Left ventricle myocardium inferior (tissue), 1 donor: Measurements from ENCODE around the gene CPB2. TPM values are rescaled to one million over a fixed set of nuclear protein-coding genes. Genes with fewer than 3 reads are reported as not detected.

ENCODE experiments used
- DNase-seq: peaks from one replicate; pipeline ENCODE4 v3.0.0-alpha.2; 2020
- H3K27ac ChIP-seq: fragments of 200-600 bp; replicated peaks from 2 replicates; pipeline ENCODE4 v1.8.0; 2021
- H3K27me3 ChIP-seq: fragments of 200-600 bp; 2 replicates; pipeline ENCODE4 v1.8.0; 2021; ENCODE audit warnings: low read depth
- H3K36me3 ChIP-seq: fragments of 200-600 bp; 2 replicates; pipeline ENCODE4 v1.8.0; 2021
- H3K4me1 ChIP-seq: fragments of 200-600 bp; 2 replicates; pipeline ENCODE4 v1.8.0; 2021
- H3K4me3 ChIP-seq: fragments of 200-600 bp; 2 replicates; pipeline ENCODE4 v1.8.0; 2021; ENCODE audit warnings: mild to moderate bottlenecking, moderate library complexity
- H3K9me3 ChIP-seq: fragments of 200-600 bp; replicated peaks from 2 replicates; pipeline ENCODE4 v1.8.0; 2021
- intact Hi-C: fragments of 100-400 bp; cut with micrococcal nuclease; formaldehyde crosslinking; loops from one replicate; pipeline ENCODE4 v1.11.0; 2022
- total RNA-seq: library from RNA; stranded (reverse); fragmentation: NEBNext Ultra II Directional; extraction: Animal tissue kit (Norgen Biotek cat#: 25700); gene quantifications from one replicate; pipeline ENCODE4 v1.2.1, GENCODE V29; 2021
- TF ChIP-seq, protein P1 (sequence below): fragments of 200-600 bp; IDR thresholded peaks from 2 replicates; pipeline ENCODE4 v1.8.0; 2021; ENCODE audit warnings: antibody characterized with exemption, mild to moderate bottlenecking, borderline replicate concordance
- donor health status: DM: no; HTN: yes; CAD: no; lungs with severe emphysema.

The CPB2 gene
- total RNA-seq, 1 donor from 2014 or later, result not detected

DNA sequence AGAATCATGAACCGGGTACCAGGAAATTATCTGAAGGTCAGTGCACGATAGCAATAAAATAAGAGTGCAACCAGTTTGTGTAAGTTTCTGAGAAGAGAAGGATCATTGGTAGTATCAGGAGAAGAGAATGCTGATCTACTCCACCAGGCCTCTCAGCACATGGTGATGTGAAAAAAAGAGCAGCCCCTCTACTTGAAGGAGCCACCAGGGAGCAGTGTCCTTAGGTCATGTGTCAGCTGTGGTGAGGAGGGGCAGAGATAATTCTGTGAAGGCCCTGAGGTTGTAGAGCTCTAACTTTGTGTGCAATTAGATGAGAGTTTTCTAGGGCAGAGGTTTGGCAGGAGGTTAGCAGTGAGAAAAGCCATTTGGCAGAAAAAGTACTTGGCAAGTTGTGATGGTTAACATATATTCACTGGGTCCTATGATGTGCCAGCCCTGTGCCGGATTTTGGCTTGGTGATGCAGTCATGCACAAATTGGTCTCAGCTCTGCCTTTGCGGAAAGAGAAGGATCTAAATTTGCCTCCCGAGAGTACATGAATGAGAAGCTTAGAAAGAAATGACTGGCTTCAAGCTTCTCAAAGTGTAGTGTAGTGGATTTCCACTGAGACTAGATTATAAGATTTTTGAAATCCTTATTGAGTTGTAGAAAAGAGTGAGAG, 33.1 kb downstream of the CPB2 start:
- no peaks in the 10 kb centered on the region for H3K36me3 ChIP-seq
- no peaks in the 10 kb centered on the region for H3K4me1 ChIP-seq
- no peak overlapping the region for H3K27ac ChIP-seq
- DNase-seq, result no peak
- TF ChIP-seq, protein P1, sequence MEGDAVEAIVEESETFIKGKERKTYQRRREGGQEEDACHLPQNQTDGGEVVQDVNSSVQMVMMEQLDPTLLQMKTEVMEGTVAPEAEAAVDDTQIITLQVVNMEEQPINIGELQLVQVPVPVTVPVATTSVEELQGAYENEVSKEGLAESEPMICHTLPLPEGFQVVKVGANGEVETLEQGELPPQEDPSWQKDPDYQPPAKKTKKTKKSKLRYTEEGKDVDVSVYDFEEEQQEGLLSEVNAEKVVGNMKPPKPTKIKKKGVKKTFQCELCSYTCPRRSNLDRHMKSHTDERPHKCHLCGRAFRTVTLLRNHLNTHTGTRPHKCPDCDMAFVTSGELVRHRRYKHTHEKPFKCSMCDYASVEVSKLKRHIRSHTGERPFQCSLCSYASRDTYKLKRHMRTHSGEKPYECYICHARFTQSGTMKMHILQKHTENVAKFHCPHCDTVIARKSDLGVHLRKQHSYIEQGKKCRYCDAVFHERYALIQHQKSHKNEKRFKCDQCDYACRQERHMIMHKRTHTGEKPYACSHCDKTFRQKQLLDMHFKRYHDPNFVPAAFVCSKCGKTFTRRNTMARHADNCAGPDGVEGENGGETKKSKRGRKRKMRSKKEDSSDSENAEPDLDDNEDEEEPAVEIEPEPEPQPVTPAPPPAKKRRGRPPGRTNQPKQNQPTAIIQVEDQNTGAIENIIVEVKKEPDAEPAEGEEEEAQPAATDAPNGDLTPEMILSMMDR, result no peak
- H3K27me3 ChIP-seq, result no peaks in the 10 kb centered on the region
- intact Hi-C loops, result no loop called here
- H3K9me3 ChIP-seq, result no peaks in the 10 kb centered on the region
- no peak overlapping the region for H3K4me3 ChIP-seq

DNA sequence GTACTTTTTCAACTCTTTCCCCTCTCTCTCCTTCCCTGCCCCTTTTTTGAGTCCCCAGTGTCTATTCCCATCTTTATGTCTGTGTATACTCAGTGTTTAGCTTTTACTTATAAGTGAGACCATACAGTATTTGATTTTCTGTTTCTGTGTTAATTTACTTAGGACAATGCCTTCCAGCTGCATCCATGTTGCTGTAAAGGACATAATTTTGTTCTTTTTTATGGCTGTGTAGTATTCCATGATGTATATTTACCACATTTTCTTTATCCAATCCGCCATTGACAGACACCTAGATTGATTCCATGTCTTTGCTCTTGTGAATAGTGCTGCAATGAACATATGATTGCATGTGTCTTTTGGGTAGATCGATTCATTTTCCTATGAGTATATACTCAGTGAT, 41.5 kb downstream of the CPB2 start:
- no peak overlapping the region for H3K4me3 ChIP-seq
- TF ChIP-seq, protein P1, result no peak
- no peaks in the 10 kb centered on the region for H3K27me3 ChIP-seq
- DNase-seq, result no peak
- no peaks in the 10 kb centered on the region for H3K4me1 ChIP-seq
- no peak overlapping the region for H3K27ac ChIP-seq
- intact Hi-C loops, result no loop called here
- no peaks in the 10 kb centered on the region for H3K36me3 ChIP-seq
- no peaks in the 10 kb centered on the region for H3K9me3 ChIP-seq

DNA sequence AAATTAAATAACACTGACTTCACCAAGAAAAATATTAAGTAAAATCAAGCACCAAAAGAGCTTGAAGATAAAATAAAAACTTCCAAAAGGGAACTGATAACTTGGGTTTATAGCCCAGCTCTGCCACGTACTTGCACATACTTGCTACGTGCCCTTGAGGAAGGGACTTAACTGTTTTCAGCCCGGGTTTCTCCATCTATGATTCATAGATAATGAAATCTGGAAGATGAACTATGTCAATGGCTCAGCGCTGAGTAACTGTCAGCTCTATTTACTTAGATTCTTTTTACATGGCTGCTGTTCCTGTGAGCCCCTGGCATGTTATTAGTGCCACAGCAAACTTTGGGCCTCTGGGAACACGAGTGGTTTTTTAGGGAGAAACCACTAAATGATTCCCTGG, 42.6 kb downstream of the CPB2 start:
- TF ChIP-seq, protein P1, result no peak
- Histone ChIP-seq H3K4me1 (no peaks in the 10 kb centered on the region), H3K9me3 (no peaks in the 10 kb centered on the region), H3K4me3 (no peak overlapping the region), H3K27ac (no peak overlapping the region), H3K27me3 (no peaks in the 10 kb centered on the region), H3K36me3 (no peaks in the 10 kb centered on the region)
- no peak for DNase-seq
- intact Hi-C loops, result no loop called here

DNA sequence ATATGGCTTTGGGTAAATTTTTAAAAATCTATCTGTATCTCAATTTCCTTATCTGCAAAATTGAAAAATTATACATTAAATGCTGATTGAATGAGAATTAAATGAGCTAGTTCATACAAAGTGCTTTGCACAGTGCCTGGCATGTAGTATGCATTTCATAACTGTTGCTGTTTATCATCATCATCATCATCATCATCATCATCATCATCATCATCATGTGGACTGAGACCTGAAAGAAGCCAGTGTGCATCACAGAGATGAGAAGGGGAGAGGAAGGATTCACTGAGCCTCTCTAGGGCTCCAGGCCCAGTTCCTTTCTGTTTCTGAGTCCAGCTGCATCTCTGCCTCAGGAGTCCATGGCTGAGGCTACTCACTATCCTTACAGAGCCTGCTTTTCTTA, 45.4 kb downstream of the CPB2 start:
- Histone ChIP-seq H3K4me1 (no peaks in the 10 kb centered on the region), H3K4me3 (no peak overlapping the region), H3K27me3 (no peaks in the 10 kb centered on the region), H3K36me3 (no peaks in the 10 kb centered on the region), H3K27ac (no peak overlapping the region), H3K9me3 (no peaks in the 10 kb centered on the region)
- TF ChIP-seq, protein P1, result no peak
- no peak for DNase-seq
- intact Hi-C loops, result no loop called here

DNA sequence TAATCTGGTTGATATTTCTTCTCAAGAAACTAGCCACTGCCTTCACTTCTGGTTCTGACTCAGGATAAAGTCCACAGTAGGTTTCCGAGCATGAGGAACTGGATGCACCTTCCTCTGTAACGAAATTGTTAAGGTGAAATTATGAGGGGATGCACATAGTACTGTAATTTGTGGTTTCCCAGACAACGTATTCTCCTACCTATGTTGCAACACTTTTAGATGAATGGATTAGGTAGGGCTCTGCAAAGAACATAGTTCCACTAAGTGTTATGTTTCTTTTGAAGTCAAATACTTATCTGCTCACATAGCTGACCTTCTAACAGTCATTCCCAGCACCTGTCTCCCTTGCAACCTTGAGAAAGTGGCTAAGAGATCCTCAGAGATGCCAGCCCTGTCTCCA, 46.6 kb downstream of the CPB2 start:
- Histone ChIP-seq H3K27me3 (no peaks in the 10 kb centered on the region), H3K4me3 (no peak overlapping the region), H3K27ac (no peak overlapping the region), H3K36me3 (no peaks in the 10 kb centered on the region), H3K9me3 (no peaks in the 10 kb centered on the region), H3K4me1 (peaks cover 7% of the 10 kb centered on the region)
- intact Hi-C loops, result no loop called here
- DNase-seq, result no peak
- TF ChIP-seq, protein P1, result no peak
